Memory B cell (primary cell): Measurements from ENCODE around the gene SNX11.
"Not testable (repeated sequence)": the region's sequence is repeated elsewhere in the genome, so short reads cannot be mapped to it uniquely, and the experiment has no call there.

Experiments used
- ATAC-seq: fragments of 150-1000 bp; cut with Tn5 transposase; 2 replicates; pipeline ENCODE4 v1.10.0; 2021; ENCODE audit warnings: low read depth, mild to moderate bottlenecking, moderate library complexity
- DNase-seq, 2 donors: peaks; one replicate each; pipeline ENCODE4 v3.0.0; 2022; ENCODE audit warnings: low spot score in 2 of 2
- H3K27ac Mint-ChIP-seq: one replicate; pipeline ENCODE4 v1.8.0; 2022; ENCODE audit warnings: mild to moderate bottlenecking, moderate library complexity, mixed read lengths
- H3K27me3 Mint-ChIP-seq: one replicate; pipeline ENCODE4 v1.8.0; 2022; ENCODE audit warnings: mixed read lengths
- H3K36me3 Mint-ChIP-seq: one replicate; pipeline ENCODE4 v1.8.0; 2022; ENCODE audit warnings: mild to moderate bottlenecking, mixed read lengths
- H3K4me1 Mint-ChIP-seq: one replicate; pipeline ENCODE4 v1.8.0; 2022; ENCODE audit warnings: mixed read lengths
- H3K4me3 Mint-ChIP-seq: one replicate; pipeline ENCODE4 v1.8.0; 2022; ENCODE audit warnings: mild to moderate bottlenecking, moderate library complexity, mixed read lengths
- H3K9me3 Mint-ChIP-seq: one replicate; pipeline ENCODE4 v1.8.0; 2022; ENCODE audit warnings: mixed read lengths

The SNX11 gene

DNA sequence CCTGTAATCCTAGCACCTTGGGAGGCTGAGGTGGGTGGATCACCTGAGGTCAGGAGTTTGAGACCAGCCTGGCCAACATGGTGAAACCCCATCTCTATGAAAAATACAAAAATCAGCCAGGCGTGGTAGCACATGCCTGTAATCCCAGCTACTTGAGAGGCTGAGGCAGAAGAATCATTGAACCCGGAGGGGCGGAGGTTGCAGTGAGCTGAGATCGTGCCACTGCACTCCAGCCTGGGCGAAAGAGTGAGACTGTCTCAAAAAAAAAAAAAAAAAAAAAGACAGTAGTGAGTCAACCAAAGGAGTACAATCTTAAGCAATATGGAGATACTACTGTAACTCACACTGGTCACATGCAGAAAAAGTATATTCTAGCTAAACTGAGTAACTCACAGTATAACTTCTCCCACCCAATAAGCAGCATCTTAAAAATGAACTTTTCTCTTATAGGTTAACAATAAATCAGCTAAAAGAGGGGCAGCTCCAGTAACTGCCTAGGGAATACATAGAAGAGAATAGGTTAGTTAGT lies 33.9 kb upstream of the SNX11 start:
- ATAC-seq, H3K27ac Mint-ChIP-seq, H3K4me3 Mint-ChIP-seq, DNase-seq, H3K9me3 Mint-ChIP-seq, H3K4me1 Mint-ChIP-seq, H3K27me3 Mint-ChIP-seq: not testable (repeated sequence)
- H3K36me3 Mint-ChIP-seq = peaks cover 11% of the 10 kb centered on the region

DNA sequence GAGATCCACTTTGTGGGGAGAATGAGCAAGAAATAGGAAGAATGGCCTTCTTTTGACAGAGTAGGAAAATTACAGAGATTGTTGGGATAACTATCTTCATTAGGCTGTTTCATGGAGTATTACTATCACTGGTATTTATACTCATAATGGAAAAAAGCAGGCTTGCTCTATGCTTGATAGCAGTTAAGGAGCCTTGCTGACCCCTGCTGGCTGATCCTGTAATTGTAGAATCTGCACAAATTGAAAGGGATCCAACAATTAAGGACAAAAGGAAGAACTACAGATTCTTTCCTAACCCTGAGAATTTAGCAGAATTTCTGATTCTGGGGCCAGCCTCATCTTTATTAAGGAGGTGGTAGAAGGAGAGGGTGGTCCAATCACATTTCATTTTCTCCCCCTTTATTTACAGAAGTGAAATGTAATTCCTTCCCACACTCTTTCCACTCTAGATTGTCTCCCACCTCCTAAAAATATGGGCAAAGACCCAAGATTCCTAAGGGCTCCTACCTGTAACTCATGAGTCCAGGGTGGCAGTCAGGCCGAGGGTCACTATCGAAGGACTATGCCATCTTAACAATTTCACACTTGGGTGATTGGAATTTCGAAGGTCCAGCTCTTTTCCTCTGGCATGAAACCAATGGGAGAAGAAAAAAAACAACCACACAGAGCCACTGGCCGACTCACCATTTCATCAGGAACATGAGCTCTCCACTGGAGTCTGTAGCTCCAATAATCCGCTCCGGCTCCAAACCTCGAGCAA lies 33.1 kb upstream of the SNX11 start:
- ATAC-seq (peak; percentile 78), DNase-seq (peak; percentile 68 to 72)
- Mint-ChIP-seq H3K4me1 (no peaks in the 10 kb centered on the region), H3K27ac (no peak overlapping the region), H3K9me3 (no peaks in the 10 kb centered on the region), H3K27me3 (no peaks in the 10 kb centered on the region), H3K36me3 (peaks cover 11% of the 10 kb centered on the region), H3K4me3 (no peak overlapping the region)

DNA sequence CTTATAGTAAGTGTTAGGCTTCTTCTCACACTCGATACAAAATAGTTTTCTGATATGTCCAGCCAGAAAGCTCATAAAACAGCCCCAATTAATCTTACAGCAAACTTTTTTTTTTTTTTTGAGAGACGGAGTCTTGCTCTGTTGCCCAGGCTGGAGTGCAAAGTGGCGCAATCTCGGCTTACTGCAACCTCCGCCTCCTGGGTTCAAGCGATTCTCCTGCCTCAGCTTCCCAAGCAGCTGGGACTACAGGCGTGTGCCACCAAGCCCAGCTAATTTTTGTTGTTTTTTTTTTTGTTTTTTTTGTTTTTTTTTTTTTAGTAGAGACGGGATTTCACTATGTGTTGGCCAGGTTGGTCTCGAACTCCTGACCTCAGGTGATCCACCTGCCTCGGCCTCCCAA lies 30.4 kb upstream of the SNX11 start:
- H3K9me3 Mint-ChIP-seq, H3K27me3 Mint-ChIP-seq, ATAC-seq, DNase-seq, H3K4me3 Mint-ChIP-seq, H3K4me1 Mint-ChIP-seq, H3K36me3 Mint-ChIP-seq, H3K27ac Mint-ChIP-seq: not testable (repeated sequence)

DNA sequence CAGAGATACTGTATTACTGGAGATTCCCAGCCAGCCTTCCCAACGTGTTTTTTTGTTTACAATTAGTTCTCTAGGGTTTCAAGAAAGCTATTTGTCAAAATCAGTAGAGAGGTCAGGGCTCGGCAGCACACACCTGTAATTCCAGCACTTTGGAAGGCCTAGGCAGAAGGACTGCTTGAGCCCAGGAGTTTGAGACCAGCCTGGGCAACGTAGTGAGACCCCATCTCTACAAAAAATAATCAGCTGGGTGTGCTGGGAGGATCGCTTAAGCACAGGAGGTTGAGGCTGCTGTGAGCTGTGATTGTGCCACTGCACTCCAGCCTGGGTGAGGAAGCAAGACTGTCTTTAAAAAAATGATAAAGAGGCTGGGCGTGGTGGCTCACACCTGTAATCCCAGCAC lies 25.7 kb upstream of the SNX11 start:
- no peaks in the 10 kb centered on the region for H3K4me1 Mint-ChIP-seq
- ATAC-seq (no peak), DNase-seq (no peak)
- H3K36me3 Mint-ChIP-seq = peaks cover 2% of the 10 kb centered on the region
- H3K27ac Mint-ChIP-seq = no peak overlapping the region
- no peaks in the 10 kb centered on the region for H3K9me3 Mint-ChIP-seq
- H3K4me3 Mint-ChIP-seq = no peak overlapping the region
- no peaks in the 10 kb centered on the region for H3K27me3 Mint-ChIP-seq

DNA sequence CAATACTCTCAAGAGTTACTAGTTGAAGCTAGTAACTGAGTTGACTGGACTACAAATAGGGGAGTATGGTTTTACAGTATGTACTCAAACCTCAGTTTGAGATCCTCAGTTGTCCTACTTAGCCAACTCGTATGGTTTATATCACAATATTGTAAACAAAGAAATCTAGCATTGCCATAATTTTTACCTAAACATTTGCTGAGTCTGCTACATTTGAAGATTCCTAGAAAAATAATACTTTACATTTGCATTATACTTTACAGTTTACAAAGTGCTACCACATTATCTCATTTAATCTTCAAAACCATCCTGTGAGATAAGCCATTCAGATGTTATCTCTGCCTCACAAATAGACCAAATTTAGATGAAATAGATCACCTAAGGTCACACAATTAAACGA lies 22.6 kb upstream of the SNX11 start:
- no peak overlapping the region for H3K4me3 Mint-ChIP-seq
- DNase-seq = no peak
- no peaks in the 10 kb centered on the region for H3K27me3 Mint-ChIP-seq
- ATAC-seq = no peak
- no peaks in the 10 kb centered on the region for H3K9me3 Mint-ChIP-seq
- H3K36me3 Mint-ChIP-seq = peaks cover 4% of the 10 kb centered on the region
- H3K27ac Mint-ChIP-seq = no peak overlapping the region
- peaks cover 3% of the 10 kb centered on the region for H3K4me1 Mint-ChIP-seq

DNA sequence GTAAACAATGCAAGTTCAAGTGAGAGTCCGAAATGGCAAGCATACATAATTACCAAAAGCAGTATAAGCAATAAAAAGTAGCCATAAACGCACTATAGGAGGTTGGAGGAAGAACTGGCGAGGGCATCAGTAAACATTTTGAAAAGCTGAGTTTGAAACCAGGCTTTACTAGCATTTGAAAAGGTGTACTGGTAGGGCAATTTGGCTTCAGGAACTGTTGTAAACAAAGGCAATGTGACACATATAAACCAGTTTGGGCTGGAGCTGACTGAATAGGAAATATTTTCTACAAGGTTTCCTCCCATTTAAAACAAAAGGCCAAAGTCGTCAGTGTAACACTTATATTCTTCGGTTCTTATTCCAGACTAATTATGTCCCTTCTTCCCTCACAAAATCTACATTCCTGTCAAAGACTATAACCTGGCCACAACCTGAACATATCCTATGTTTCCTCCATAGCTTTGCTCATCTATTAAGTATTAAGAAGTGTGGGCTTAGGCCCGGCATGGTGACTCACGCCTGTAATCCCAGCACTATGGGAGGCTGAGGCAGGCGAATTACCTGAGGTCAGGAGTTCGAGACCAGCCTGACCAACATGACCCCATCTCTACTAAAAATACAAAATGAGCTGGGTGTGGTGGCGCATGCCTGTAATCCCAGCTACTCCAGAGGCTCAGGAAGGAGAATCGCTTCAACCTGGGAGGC lies 14.1 kb upstream of the SNX11 start:
- H3K27me3 Mint-ChIP-seq = no peaks in the 10 kb centered on the region
- no peaks in the 10 kb centered on the region for H3K9me3 Mint-ChIP-seq
- DNase-seq (no peak), ATAC-seq (no peak)
- no peak overlapping the region for H3K27ac Mint-ChIP-seq
- H3K4me1 Mint-ChIP-seq = peaks cover 8% of the 10 kb centered on the region
- no peak overlapping the region for H3K4me3 Mint-ChIP-seq
- peaks cover 6% of the 10 kb centered on the region for H3K36me3 Mint-ChIP-seq

DNA sequence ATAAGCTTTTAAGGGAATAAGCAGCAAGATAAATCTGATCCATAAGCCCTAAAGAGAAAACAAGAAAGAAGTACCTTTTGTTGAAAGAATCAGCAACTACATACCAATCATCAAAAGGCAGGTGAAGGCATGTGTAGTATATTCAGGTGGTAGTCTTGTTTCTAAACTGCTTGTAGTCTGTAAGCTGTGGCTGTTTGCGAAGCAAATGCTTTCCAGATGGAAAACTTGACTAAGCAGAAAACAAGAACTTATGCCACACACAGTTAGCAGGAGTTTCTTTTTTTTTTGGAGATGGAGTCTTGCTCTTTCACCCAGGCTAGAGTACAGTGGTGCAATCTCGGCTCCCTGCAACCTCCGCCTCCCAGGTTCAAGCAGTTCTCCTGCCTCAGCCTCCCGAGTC lies 12.0 kb upstream of the SNX11 start:
- Mint-ChIP-seq H3K27me3 (no peaks in the 10 kb centered on the region), H3K36me3 (peaks cover 3% of the 10 kb centered on the region), H3K4me3 (no peak overlapping the region), H3K27ac (no peak overlapping the region), H3K4me1 (peaks cover 7% of the 10 kb centered on the region), H3K9me3 (no peaks in the 10 kb centered on the region)
- DNase-seq (no peak), ATAC-seq (no peak)

DNA sequence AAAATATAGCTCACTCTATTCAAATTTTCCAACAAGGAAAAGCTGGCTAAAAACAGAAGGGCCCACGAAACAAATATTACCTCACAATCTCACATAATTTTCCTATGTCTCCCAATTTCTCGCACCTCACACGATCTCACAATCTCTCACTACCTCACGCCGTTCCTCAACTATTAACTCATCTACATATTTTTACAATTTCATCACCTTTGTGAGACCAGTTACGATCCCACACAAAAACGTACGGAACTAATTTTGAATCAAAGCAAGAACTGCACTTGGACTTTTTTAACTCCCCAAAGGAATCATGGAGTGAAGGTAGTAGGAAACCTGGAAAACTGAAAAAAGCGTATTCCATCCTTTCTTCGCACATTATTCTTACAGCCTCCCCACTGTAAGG lies 7.4 kb upstream of the SNX11 start:
- Mint-ChIP-seq H3K27ac (peak overlapping the region; percentile 82), H3K9me3 (no peaks in the 10 kb centered on the region), H3K27me3 (no peaks in the 10 kb centered on the region), H3K4me1 (peaks cover 13% of the 10 kb centered on the region), H3K4me3 (peak overlapping the region; percentile 85), H3K36me3 (peaks cover 2% of the 10 kb centered on the region)
- no peak for ATAC-seq
- DNase-seq = no peak

DNA sequence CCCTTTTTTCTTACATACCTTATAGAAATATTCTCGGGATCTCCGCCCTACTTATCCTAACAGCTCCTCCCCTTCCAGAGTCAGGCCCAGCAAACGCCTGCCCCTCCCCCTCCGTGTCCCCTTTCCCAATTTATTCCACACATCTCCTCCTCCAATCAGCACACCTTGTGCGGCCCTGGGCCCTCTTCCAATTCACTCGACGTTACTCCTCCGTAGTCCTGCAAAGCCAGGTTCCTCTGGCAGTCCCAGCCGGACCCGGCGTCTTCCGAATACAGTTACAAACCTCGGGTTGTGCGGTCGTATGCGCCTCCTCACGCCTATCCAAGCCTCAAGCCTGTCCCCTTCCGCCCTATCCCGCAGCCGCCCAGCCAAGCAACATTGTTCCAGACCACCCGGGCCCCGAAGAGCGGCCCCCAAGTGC lies 7.0 kb upstream of the SNX11 start:
- H3K36me3 Mint-ChIP-seq = peaks cover 2% of the 10 kb centered on the region
- H3K27ac Mint-ChIP-seq = peak overlapping the region; percentile 82
- H3K4me1 Mint-ChIP-seq = peaks cover 13% of the 10 kb centered on the region
- no peaks in the 10 kb centered on the region for H3K9me3 Mint-ChIP-seq
- DNase-seq = no peak
- ATAC-seq = no peak
- peak overlapping the region; percentile 85 for H3K4me3 Mint-ChIP-seq
- H3K27me3 Mint-ChIP-seq = no peaks in the 10 kb centered on the region

DNA sequence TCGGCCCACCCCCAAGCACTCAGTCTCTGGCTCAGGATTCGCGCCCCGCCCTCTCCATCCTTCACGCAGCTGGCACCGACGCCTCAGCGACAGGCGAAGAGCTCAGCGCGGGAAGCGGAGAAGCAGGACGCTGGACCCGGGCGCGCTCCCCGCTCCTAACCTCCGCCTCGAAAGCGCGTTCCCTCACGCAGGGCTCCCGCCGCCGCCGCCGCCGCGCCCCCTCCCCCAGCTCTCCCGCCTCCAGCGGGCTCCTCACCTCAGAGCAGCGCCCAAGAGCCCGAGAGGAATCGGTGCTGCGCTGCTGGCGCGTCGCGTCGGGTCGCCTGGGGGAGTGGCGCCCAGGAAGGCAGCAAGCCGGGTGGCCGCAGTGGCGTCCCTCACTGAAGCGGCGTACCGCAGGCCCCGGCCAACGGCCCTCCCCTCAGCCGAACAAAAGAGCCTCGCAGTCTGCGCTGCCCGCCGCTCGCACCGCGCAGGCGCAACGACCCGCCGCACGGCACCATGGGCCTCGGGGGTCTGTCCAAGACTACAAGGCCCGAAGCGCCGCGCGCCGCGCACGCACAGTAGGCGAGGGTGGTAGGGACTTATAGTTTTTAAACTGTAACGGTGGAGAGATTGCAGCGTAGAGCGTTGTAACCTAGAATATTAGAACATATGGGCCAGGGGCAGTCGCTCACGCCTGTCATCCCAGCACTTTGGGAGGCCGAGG lies 6.4 kb upstream of the SNX11 start, which contains the start of gene CBX1:
Gene CBX1, minus strand, starts transcription at position 467 of the 709 bp plus-strand sequence. CDS start 24,474 bp downstream, outside the sequence.
- peaks cover 2% of the 10 kb centered on the region for H3K36me3 Mint-ChIP-seq
- H3K27me3 Mint-ChIP-seq = no peaks in the 10 kb centered on the region
- DNase-seq (peak; percentile 87 to 88), ATAC-seq (peak; percentile 93)
- peak within 1 kb of the TSS; percentile 85 for H3K4me3 Mint-ChIP-seq
- peaks cover 13% of the 10 kb centered on the region for H3K4me1 Mint-ChIP-seq
- no peaks in the 10 kb centered on the region for H3K9me3 Mint-ChIP-seq
- H3K27ac Mint-ChIP-seq = peak within 1 kb of the TSS; percentile 82

DNA sequence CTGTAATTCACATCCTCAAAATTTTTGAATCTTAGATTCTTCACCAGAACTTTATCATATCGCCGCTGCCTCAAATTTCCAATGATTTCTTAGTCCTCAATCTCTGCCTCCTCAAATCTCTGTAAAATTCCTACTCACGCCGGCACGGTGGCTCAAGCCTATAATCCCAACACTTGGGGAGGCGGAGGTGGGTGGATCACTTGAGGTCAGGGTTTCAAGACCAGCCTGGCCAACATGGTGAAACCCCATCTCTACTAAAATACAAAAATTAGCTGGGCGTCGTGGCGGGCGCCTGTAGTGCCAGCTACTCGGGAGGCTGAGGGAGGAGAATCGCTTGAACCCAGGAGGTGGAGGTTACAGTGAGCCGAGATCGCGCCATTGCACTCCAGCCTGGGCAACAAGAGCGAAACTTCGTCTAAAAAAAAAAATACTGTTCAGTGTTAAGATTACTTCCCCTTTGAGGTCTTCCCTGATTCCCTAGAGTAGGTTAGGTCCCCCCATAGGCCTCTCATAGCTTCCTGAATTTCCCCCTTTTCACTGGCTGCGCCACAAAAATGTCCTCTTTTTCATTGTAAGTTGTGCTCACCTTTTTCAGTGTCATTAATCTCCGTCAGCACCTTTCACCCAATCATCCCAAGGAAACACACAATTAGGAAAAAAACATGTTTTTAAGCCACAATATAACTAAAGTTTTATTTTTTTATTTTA lies 5.4 kb upstream of the SNX11 start:
- H3K36me3 Mint-ChIP-seq = peaks cover 2% of the 10 kb centered on the region
- H3K27me3 Mint-ChIP-seq = no peaks in the 10 kb centered on the region
- H3K9me3 Mint-ChIP-seq = no peaks in the 10 kb centered on the region
- ATAC-seq (no peak), DNase-seq (no peak)
- peaks cover 15% of the 10 kb centered on the region for H3K4me1 Mint-ChIP-seq
- peak overlapping the region; percentile 78 for H3K4me3 Mint-ChIP-seq
- H3K27ac Mint-ChIP-seq = peak overlapping the region; percentile 82

DNA sequence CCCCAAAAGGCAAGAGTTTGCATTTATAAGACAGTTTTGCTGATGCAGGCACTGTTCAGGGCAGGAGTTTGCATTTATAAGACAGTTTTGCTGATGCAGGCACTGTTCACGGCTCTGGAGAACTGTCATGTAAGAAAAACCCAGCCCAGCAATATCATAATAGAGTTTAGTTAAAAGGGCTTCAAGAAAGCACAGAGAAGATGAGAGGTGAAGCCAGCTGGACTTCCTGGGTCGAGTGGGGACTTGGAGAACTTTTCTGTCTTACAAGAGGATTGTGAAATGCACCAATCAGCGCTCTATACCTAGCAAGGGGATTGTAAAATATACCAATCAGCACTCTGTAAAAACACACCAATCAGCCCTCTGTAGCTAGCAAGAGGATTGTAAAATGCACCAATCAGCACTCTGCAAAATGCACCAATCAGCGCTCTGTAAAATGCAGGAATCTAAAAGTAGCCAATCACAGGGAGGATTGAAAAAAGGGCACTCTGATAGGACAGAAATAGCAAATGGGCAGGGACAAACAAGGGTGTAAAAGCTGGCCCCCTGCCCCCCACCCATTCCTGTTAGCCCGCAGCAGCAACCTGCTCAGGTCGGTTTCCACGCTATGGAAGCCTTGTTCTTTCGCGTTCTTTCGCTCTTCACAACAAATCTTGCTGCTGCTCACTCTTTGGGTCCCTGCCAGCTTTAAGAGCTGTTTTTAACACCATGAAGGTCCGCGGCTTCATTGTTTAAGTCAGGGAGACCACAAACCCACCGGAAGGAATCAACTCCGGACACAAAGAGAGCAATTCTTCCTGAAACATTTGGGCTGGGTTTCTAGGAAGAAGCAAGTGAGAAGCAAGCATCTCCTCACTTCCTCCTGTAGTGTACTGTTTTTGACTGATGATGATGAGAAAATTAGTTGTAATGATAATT lies 4.5 kb upstream of the SNX11 start:
- Mint-ChIP-seq H3K27ac (peak overlapping the region; percentile 82), H3K9me3 (no peaks in the 10 kb centered on the region), H3K36me3 (peaks cover 2% of the 10 kb centered on the region), H3K4me1 (peaks cover 17% of the 10 kb centered on the region), H3K27me3 (no peaks in the 10 kb centered on the region), H3K4me3 (no peak overlapping the region)
- no peak for ATAC-seq
- DNase-seq = no peak

DNA sequence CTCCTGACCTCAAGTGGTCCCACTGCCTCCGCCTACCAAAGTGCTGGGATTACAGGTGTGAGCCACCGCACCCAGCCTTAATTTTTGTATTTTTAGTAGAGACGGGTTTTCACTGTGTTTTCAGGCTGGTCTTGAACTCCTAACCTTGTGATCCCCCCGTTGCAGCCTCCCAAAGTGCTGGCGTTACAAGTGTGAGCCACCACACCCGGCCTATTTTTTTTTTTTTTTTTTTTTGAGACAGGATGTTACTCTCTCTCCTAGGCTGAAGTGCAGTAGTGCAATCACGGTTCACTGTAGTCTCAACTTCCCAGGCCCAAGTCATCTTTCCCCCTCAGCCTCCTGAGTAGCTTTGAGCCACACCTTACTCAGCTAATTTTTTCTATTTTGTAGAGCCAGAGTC lies 3.1 kb upstream of the SNX11 start:
- H3K27ac Mint-ChIP-seq = no peak overlapping the region
- peaks cover 2% of the 10 kb centered on the region for H3K36me3 Mint-ChIP-seq
- no peak for ATAC-seq
- DNase-seq = no peak
- H3K4me3 Mint-ChIP-seq = no peak overlapping the region
- peaks cover 22% of the 10 kb centered on the region for H3K4me1 Mint-ChIP-seq
- no peaks in the 10 kb centered on the region for H3K27me3 Mint-ChIP-seq
- no peaks in the 10 kb centered on the region for H3K9me3 Mint-ChIP-seq
